Measurements from ENCODE around the gene CEP20. TPM values are rescaled to one million over a fixed set of nuclear protein-coding genes. Genes with fewer than 3 reads are reported as not detected.

The CEP20 gene
- total and polyA plus RNA-seq, 2 donors (not counting 1 experiment from before 2014, with no cell fraction given), result 14.2 to 30.2 TPM

DNA sequence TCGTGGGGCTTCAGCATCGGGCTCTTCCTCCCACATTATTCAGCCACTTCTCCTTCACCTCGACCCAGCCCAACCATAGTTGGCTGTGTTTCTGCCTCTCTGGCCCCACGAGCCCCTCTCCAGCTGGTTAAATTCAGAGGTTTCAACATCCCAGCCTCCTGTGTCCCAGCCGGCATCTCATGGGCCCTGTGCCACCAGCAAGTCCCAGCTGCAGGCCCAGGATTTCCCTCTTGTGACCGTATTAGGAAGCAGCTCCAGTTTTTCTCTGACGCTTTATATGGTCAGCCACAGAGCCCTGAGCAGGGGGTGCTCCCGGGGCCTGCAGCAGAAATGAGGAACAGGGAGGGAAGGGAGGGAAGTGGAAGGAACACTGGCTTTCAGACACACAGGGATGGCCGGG, 58.9 kb downstream of the CEP20 start:
- CTCF ChIA-PET, result interaction anchor here (1.1 kb wide), 1 partner anchor 9 kb away, joined by 5 read pairs; no protein-coding TSS in a partner anchor

More for the DNA sequence above, 58.9 kb downstream of the CEP20 start:
- POLR2A ChIA-PET, result no interaction called here
- Histone ChIP-seq H3K4me2 (replicated peaks; ENCODE audit: low read depth, low read length, poor library complexity, severe bottlenecking) (no peak overlapping the region), H3K27ac (ENCODE audit: low read length in 2 of 2) (no peak overlapping the region), H2AFZ (ENCODE audit: insufficient read depth, low read depth, low read length, poor library complexity, severe bottlenecking) (no peak overlapping the region), H3K9ac (ENCODE audit: low read length) (no peak overlapping the region), H3K4me1 (ENCODE audit: control insufficient read depth in 2 of 2, insufficient read depth in 2 of 2, low read length in 2 of 2) (peaks cover 8 to 16% of the 10 kb centered on the region in 2 donors), H3K4me3 (ENCODE audit: control extremely low read depth in 1 of 5, extremely low read depth in 1 of 5, insufficient read depth in 1 of 5, low read depth in 2 of 5, low read length in 4 of 5) (no peak overlapping the region), H3K79me2 (ENCODE audit: control insufficient read depth, insufficient read depth, low read length) (no peaks in the 10 kb centered on the region), H4K20me1 (ENCODE audit: control insufficient read depth, insufficient read depth, low read length, poor library complexity, severe bottlenecking) (no peaks in the 10 kb centered on the region), H3K27me3 (replicated peaks in 1 of 4; ENCODE audit: control extremely low read depth in 1 of 4, control insufficient read depth in 3 of 4, insufficient read depth in 4 of 4, low read length in 3 of 4) (no peaks in the 10 kb centered on the region), H3K36me3 (replicated peaks in 1 of 2; ENCODE audit: control extremely low read depth in 1 of 2, control insufficient read depth in 1 of 2, extremely low read depth in 1 of 2, insufficient read depth in 2 of 2, low read length in 1 of 2) (no peaks in the 10 kb centered on the region), H3K9me3 (ENCODE audit: control extremely low read depth in 1 of 3, control insufficient read depth in 2 of 3, insufficient read depth in 1 of 3, low read length in 2 of 3) (no peaks in the 10 kb centered on the region)
- DNase-seq (no peak), ATAC-seq (ENCODE audit: low read depth) (no peak)
- Mint-ChIP-seq H3K4me1 (peaks cover 13% of the 10 kb centered on the region), H3K4me3 (no peak overlapping the region), H3K27ac (no peak overlapping the region), H3K27me3 (peaks cover 3% of the 10 kb centered on the region), H3K9me3 (ENCODE audit: insufficient read depth) (no peaks in the 10 kb centered on the region)
- intact Hi-C loops (cut with micrococcal nuclease), result no loop called here
- TF ChIP-seq EZH2 (IDR thresholded peaks at IDR 0.05; ENCODE audit: borderline replicate concordance, insufficient read depth, low read depth, low read length, poor library complexity, severe bottlenecking) (no peak), CTCF (IDR thresholded peaks at IDR 0.05) (no peak)
- 63% methylated on average over 8 of the region's 9 CpGs for WGBS (ENCODE audit: insufficient coverage)

All from B cell (primary cell).